RKO (cell line): Measurements from ENCODE around the gene PIGB.
"Not testable (repeated sequence)": the region's sequence is repeated elsewhere in the genome, so short reads cannot be mapped to it uniquely, and the experiment has no call there.

ENCODE experiments used
- DNase-seq: peaks from one replicate; pipeline ENCODE4 v3.0.0-alpha.2; 2016; ENCODE audit warnings: low spot score

The PIGB gene

DNA sequence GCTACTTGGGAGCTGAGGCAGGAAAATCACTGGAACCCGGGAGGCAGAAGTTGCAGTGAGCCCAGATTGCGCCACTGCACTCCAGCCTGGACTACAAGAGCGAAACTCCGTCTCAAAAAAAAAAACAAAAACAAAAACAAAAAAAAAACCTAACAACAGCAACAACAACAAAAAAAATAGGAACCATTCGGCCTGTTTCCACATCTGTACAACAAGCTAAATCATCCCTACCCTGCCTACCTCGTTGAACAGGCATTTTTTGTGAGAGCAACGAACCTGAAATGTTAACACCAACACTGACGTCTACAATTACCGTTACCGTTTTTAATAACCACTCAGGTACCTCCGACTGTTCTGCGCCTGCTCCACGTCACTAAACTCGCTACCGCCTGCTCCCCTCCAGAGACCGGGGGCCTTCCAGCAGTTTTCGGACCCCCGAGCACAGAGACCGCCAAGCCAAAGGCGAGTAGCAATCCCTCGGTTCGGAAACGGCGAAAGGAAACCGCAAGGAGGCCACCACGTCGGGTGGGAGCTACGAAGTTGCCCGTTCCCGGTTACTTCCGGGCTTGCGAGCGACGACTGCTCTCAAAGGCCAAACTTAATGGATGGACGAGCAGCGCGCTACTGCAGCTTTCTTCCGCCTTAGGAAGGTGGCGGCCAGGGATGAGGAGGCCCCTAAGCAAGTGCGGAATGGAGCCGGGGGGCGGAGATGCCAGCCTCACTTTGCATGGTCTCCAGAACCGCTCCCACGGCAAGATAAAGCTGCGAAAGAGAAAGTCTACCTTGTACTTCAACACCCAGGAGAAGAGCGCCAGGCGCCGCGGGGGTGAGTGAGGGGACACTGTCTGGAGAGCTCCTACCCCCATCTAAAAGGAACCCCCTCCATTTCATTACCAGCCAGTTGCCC lies at the start of gene PIGB, which contains the start of gene PIGBOS1:
Gene PIGB (plus strand): TSS at position 635 of the 907 bp plus-strand sequence. CDS start 29 bp downstream, at position 664.
Gene PIGBOS1 (minus strand): TSS at position 536 of the 907 bp plus-strand sequence. CDS start 1,331 bp downstream, outside the sequence.
- DNase-seq: peak; percentile 91

DNA sequence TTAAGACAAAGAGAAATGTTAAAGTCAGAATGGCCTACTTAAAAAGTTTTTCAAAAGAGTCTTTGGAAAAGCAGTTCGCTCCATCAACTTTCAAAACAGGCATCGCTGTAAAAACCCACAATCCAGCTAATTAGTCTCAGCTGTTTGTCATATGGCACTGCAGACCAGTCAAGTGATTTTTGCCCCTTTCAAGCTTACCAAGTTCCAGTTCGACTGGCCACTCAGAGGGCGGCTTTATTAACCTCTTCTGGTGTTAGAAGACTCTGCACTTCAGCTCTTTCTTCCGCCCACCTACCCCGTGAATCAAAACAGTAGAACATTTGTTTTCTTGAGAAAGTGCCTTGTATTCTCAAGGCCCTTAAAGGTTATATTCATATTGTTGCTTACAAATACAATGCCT lies 48.7 kb upstream of the PIGB start:
- no peak for DNase-seq

DNA sequence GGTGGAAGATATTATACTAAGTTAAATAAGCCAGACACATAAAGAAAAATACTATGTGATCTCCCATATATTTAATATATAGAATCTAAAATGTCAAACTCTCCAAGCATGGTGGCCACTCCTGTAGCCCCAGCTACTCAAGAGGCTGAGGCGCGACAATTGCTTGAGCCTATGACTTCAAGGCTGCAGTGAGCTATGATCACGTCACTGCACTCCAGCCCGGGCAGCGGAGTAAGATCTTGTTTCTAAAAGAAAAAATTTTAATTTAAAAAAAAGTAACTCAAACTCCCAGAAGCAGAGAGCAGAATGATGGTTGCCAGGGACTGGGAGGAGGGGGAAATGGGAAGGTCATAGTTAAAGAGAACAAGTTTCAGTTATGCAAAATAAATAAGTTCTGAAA lies 42.7 kb upstream of the PIGB start:
- DNase-seq: no peak

DNA sequence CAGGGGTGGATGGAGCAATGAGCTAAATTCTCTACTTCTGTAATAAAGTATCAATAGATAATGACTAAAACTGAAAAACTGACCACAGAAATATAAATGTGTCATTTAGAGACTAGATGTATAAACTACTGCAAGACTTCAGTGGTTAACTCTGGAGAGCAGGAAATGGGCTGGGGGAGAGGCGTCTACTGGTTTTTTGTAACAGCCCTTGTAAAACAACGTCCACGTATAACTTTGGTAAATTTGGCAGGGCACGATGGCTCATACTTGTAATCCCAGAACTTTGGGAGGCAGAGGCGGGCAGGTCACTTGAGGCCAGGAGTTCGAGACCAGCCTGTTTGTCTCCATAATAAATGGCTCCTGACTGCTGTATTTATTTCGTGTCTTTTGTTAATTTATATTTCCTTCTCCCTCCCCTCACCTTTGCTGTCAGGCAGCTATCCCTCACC lies 41.9 kb upstream of the PIGB start:
- DNase-seq: no peak

DNA sequence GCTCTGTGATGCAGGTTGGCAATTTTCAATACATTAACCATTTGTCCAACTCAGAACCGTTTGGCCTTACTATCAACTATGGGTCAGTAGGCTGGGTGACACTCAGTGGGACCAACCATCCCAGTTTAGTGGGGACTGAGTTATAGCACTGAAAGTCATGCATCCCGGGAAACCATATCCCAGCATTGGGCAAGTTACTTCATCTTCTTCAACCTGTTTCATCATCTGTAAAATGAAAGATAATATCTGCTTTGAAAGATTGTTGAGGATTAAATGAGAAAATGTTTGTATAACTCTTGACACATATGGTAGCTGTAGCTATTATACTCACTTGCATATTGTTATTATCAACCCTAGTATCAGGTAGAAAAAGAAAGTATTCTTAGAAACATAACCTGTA lies 41.3 kb upstream of the PIGB start:
- DNase-seq: no peak

DNA sequence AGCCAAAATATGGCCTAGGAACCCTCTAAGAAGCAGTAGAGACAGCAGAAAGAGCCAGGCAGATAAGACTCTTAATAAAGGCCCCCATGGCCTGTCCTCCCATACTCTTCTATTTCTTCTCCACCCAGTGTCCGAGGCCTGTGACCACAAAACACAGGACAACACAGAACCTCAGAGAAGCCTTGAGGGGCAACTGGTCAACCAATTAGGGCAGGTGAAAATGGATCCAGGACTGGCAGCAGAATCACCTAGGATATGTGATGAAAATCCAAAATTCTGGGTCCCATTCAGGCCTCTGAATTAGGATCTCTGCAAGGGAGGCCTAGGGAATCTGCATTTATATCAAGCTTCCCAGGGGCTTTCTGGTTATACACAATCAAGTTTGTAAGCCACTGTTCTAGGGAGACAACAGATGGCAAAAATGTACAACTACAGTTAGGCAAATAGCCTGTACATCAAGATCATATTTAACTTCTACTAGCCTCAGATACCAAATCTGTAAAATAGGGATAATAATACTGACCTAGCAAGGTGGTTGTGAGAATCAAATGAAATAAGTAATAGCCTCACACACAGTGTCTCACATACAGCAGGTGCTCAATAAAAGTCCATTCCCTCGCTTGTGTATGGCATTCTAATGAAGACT lies 39.8 kb upstream of the PIGB start:
- no peak for DNase-seq

DNA sequence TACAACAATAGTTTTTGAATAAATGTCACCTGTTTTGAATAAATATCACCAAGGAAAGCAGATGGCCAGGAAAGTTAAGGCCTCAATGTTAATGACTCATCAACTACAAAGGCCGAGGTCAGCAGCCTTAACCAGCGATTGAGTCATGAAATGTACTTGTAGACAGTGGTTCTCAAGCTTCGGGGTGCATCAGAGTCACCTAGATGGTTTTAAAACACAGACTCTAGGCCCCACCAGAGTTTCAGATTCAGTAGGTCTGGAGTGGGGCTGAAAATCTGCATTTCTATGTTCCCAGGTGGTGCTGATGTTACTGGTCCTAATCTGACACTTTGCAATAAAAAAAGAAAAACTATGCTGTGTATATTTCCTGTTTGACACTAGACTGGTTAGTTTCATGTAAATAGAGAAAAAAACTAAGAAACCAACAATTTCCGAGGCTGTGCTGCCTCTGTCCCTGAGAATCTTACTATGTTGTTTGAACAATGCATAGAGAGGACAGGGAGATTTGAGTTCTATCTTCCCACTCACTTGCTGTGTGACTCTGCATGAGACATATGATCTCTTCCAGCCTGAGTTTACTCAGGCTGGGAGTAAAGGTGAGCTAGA lies 39.2 kb upstream of the PIGB start:
- DNase-seq: peak; percentile 89

DNA sequence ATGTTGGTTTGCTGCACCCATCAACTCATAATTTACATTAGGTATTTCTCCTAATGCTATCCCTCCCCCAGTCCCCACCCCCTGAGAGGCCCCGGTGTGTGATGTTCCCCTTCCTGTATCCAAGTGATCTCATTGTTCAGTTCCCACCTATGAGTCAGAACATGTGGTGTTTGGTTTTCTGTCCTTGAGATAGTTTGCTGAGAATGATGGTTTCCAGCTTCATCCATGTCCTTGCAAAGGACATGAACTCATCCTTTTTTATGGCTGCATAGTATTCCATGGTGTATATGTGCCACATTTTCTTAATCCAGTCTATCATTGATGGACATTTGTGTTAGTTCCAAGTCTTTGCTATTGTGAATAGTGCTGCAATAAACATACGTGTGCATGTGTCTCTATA lies 38.4 kb upstream of the PIGB start:
- DNase-seq: not testable (repeated sequence)

DNA sequence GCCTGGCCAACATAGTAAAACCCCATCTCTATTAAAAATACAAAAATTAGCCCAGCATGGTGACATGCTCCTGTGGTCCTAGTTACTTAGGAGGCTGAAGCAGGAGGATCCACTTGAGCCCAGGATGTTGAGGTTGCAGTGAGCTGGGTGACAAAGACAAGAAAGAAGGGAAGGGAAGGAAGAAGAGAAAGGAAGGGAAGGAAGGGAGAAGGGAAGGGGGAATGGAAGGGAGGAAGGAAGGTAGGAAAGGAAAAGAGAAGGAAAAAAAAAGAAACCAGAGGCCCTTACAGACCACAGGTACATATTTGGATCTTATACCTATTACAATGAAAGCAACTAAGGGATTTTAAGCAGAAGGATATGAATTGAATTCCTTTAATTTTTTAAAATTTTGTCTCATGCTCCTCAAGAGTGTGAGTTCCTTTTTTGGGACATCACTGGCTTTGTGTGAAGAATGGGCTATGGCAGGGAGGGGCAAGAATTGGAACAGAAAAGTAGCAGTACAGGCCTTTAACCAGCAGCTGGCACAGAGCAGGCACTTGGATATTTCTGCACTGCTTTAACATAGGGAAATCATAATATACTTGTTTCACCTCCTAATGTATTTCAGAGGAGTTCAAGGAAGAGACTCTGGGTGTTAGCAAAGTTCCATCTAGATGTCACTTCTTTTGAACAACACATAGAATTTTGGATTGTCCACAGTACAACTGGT lies 37.3 kb upstream of the PIGB start:
- DNase-seq: no peak

DNA sequence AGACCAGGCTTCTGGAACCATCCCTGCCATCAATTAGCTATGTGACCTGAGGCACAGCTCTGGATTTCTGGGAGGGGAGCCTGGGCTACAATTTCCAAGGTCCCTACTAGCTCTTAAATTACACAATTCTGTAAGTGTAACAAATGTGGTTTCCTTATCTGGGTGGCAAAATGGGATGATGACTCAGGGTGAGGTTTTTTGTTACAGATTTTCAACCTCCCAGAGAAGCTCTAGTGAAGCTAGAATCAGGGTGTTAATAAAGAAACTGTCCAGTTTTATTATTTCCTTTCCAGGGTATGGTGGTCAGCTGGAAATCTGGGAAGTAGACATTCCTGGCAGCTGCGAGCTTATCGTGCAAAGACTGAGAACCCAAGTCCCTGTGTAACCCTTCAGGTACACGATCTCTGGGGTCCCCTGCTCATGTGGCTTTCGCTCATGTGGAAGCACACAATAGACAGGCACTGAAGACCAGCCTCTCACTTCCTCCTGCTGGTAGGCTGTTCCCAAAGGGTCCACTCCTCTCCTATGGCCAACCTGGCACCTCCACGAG lies 36.7 kb upstream of the PIGB start:
- DNase-seq: peak; percentile 49

DNA sequence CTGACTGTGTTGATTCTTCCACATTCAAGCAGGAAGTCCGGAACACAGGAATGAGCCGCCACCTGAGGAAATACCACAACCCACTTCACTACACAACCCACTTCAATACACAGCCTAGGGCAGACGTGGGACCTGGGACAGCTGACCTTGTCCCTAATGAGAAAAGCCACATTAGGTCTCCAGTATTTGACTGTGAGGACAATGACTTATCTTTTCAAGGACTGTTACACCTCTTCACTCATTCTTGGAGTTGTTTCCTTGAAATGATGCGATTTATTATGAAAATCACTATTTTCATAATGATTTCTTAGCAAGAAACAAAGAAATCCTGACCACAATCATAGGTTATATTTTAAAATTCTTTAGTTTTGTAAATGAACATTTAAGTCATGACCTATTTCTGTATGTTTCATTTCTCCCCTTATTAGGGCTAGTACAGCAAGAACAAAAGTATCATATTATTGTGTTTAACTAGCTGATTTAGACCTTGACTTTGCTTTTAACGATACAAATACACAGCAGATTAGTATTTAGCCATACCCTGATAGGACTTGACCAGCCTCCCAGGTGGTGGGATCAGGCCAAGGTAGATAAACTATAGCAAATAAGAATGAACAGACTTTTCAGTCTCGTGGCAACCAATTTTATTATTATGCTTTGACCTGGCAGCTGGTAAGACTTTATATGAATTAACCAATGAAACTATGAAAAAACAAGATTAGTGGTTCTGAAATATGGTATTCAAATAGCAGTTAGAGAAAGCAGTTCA lies 35.5 kb upstream of the PIGB start:
- DNase-seq: no peak

DNA sequence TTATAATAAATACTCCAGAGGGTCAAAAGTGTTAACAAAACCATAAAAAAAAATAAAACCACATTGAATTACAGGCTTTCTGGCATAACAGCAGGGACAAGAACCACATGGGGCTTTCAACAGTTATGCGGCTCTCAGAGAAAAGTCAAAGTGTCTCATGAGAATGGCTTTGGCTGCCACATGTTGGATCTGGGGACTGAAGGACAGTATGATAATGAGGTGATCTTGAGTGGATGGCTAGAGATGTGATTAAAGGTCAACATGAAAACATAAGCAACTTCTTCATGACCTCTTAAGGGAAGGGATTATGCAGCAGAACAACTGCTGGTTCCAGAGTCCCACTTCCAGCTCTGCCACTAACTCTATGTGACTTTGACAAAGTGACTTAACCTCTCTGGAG lies 34.6 kb upstream of the PIGB start:
- DNase-seq: no peak

DNA sequence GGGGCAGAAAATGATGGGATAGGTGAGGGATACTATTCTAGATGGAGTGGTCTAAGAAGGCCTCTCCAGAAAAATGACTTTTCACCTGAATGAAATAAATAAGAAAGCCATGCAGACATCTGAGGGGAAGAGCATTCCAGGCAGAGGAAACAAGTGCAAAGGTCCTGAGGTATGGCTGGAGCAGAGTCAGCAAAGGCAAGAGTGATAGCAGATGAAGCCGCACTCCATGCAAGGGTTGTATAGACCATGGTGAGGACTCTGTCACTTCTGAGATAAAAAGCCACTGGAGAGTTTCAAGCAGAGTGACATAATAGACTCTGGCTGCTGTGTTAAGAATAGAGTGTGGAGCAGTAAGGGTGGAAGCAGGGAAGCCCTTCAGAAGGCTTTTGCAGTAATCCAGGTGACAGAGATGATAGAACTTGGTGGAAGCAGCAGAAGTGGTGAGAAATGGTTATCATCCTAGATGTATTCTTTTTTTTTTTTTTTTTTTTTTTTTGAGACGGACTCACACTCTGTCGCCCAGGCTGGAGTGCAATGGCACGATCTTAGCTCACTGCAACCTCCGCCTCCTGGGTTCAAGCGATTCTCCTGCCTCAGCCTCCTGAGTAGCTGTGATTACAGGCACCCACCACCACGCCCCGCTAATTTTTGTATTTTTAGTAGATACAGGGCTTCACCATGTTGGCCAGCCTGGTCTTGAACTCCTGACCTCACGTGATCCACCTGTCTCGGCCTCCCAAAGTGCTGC lies 32.4 kb upstream of the PIGB start:
- DNase-seq: not testable (repeated sequence)

DNA sequence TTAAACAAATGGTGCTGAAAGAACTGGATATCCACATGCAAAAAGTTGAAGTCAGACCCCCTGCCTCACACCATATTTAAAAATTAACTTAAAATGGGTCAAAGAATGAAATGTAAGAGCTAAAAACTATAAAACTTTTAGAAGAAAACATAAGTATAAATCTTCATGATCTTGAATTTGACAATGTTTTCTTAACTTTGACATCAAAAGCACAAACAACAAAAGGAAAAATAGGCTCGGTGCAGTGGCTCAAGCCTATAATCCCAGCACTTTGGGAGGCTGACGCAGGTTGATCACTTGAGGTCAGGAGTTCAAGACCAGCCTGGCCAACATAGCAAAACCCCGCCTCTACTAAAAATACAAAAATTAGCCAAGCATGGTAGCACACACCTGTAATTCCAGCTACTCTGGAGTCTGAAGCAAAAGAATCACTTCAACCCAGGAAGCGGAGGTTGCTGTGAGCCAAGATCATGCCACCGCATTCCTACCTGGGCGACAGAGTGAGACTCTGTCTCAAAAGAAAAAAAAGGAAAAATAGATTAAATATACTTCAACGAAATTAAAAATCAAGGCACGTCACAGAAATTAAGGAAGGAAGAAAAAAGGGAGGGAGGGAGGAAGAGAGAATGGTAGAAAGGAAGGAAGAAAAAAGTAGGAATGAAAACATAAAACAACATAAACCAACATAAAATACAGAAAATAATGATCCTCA lies 30.9 kb upstream of the PIGB start:
- no peak for DNase-seq

DNA sequence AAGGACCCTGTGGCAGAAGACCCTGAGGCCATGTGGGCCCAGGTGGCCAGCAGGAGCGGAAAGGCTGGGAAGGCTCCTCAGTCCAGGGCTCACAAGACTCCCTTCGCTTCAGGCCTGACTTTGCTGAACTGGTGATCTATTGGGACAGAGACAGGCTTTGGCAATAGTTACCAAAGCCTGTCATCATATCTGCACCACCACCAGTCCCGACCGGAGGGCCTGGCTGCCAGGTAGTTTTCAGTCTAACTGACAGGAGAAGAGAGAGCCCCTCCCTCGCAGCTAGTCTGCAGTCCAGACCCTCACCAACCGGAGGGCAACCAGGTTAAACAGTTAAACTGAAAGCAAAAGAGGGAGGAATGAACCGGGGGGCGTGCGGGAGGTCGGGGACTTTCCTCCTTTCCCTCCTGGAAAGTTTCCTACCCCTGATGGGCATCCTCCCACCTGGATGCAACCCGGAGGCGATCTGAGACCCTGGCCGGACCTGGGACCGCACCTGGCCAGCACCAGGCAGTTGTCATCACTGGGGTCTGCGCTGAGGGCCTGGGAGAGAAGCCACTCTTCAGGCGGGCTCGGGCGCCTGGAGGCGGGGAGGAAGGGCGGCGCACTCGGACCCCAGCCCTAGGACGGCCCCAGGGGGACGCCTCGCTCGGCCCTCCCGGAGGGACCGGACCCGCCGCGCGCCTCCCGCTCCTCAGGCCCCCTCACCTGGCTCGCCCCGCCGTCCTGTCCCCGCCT lies 29.8 kb upstream of the PIGB start:
- peak; percentile 51 for DNase-seq

DNA sequence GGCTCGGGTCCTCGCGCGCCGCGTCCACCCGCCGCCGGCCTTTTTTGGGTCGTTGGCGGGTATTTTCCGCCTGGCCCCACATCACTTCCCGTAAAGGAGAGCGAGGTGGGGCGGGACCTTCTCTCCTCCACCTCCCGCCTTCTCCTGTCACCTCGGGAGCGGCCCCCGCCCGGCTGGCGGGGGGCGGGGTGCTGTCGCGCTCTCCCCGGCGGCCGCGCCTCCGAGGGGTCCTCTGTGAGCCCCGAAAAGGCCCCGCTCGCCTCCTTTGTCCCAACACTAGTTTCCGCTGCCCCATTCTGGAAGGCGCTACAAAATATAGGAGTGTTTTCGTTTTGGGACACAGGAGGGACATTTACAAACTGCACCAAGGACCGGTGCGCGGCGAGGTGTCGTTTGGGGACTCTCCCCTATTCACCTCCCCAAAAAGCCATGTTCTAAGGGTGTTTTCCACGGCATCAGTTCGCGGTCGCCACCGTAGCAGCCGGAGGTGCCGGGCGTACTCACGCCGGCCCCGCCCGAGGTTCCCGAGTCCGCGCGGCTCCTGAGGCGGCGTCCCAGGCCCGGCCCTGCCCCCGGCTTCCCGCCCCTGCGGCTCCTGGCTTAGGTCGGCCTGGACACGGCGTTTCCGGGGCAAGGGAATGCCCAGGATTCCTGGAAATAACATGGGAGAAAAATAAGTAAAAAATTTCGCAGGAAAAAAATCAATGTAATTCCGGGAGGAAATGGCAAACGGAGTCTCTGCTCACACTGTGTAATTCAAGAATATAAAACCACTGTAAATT lies 29.1 kb upstream of the PIGB start, which contains the start of gene RAB27A:
Gene RAB27A (minus strand): TSS at position 68 of the 782 bp plus-strand sequence. CDS start 54,879 bp downstream, outside the sequence.
- peak; percentile 77 for DNase-seq

DNA sequence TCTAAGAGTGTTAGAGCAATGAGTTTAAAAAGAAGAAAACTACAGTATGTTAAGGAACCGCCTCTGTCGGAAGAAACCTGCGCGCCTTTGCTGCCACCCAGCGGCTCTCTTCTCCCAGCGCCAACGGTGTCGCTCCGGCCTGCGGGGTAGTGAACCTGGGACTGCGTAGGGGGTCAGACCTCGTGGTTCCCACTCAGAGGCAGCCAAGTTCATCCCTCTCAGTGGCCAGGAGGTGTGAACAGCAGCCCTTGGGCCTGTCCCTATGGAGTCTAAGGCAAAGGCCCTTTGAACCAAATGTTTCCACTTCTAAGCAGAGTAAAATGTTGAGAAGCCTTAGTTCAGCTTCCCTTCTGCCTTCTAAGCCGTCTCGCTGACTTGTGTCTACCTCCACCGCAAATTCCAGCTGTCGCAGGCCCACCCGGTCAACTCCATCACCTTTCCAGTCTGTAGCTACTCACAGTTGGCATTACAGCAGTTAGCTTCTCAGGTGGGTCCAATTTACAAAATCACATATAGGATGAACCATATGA lies 28.4 kb upstream of the PIGB start:
- DNase-seq: peak; percentile 88

DNA sequence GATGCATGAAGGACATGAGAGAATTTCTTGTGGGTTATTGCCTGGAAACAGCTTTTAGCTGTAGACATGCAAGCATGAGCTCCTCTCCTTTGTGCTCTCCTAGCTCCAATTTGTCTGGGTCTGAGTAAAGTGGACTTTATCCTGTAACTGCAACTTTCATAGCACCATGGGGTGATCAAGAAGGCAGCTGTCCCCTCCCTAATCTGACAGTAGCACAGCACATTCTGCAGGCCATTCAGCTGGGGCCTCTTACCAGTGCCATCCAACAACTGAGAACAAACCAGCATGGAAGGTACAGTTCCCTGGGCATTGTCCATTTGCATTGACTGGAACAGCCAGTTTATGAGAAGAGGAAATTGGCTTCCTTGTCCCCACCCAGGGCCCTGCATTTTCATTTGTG lies 21.7 kb upstream of the PIGB start:
- DNase-seq: no peak
